C4-2B (cell line): ENCODE results near the gene EIF3L.
"Not testable (repeated sequence)": the region's sequence is repeated elsewhere in the genome, so short reads cannot be mapped to it uniquely, and the experiment has no call there.

ENCODE experiments used
- H3K27ac ChIP-seq: fragments of 450-650 bp; 2 replicates; pipeline ENCODE4 v1.5.1; 2017
- ZFX ChIP-seq: fragments of 450-650 bp; IDR thresholded peaks from 2 replicates; pipeline ENCODE4 v1.6.1; 2017
- TF ChIP-seq, protein P1 (sequence below): fragments of 450-650 bp; conservative IDR thresholded peaks from 2 replicates; pipeline ENCODE4 v1.5.1; 2017; ENCODE audit warnings: mild to moderate bottlenecking

The EIF3L gene

DNA sequence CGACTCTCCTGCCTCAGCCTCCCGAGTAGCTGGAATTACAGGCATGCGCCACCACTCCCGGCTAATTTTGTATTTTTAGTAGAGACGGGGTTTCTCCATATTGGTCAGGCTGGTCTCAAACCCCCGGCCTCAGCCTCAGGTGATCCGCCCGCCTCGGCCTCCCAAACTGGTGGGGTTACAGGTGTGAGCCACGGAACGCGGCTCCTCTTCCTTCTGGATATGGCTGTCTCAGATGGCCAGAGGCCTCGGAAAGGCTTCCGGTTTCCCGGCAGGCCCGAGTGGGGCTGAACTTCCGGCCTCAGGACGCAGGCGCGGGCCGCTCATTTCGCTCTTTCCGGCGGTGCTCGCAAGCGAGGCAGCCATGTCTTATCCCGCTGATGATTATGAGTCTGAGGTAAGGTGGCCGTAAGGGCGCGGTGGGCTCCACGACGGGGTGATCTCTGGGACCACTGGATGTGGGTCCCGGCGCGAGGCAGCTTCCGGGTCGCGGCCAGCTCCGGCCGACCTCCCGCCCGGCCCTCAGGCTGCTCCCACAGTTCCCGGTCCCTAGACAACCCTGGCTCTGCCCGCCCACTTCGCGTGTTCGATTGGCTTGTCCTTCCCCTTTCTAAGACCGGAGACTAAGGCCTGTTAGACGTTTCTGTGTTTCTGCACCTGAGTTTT, at the start of gene EIF3L:
TSS of gene EIF3L (plus strand) at position 331 of the 663 bp plus-strand sequence. CDS start at position 362, 31 bp downstream.
- TF ChIP-seq, protein P1, sequence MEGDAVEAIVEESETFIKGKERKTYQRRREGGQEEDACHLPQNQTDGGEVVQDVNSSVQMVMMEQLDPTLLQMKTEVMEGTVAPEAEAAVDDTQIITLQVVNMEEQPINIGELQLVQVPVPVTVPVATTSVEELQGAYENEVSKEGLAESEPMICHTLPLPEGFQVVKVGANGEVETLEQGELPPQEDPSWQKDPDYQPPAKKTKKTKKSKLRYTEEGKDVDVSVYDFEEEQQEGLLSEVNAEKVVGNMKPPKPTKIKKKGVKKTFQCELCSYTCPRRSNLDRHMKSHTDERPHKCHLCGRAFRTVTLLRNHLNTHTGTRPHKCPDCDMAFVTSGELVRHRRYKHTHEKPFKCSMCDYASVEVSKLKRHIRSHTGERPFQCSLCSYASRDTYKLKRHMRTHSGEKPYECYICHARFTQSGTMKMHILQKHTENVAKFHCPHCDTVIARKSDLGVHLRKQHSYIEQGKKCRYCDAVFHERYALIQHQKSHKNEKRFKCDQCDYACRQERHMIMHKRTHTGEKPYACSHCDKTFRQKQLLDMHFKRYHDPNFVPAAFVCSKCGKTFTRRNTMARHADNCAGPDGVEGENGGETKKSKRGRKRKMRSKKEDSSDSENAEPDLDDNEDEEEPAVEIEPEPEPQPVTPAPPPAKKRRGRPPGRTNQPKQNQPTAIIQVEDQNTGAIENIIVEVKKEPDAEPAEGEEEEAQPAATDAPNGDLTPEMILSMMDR, result no peak
- peak; percentile 40; the same call in 1 of the 2 replicates for TF ChIP-seq ZFX
- peak within 1 kb of the TSS; percentile 97 for H3K27ac ChIP-seq

DNA sequence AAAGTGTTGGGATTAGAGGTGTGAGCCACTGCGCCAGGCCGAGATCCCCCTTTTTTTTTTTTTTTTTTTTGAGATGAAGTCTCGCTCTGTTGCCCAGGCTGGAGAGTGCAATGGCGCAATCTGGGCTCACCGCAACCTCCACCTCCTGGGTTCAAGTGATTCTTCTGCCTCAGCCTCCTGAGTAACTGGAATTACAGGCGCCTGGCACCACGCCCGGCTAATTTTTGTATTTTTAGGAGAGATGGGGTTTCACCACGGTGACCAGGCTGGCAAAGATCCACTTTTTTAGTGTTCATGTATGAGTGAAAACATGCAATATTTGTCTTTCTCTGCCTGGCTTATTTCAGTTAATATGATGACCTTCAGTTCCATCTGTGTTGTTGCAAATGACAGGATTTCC, 49.2 kb upstream of the EIF3L start:
- H3K27ac ChIP-seq, result not testable (repeated sequence)

DNA sequence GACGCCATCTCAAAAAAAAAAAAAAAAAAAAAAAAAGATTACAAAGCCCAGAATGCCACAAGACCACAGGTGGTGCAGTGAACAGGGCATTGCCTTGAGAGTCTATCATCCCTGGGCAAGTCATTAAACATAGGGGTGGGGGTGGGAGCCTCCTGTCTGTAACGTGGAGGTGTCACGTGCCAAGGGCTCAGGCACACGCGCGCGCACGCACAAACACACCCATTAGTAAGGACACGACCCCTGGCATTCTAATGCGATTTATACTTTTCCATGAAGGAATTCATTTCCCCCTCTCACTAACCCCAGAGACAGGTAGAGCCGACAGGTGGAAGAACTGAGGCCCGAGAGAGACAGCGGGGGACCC, 47.3 kb upstream of the EIF3L start:
- peak overlapping the region; percentile 65 for H3K27ac ChIP-seq
- TF ChIP-seq, protein P1, result no peak
- no peak for TF ChIP-seq ZFX

DNA sequence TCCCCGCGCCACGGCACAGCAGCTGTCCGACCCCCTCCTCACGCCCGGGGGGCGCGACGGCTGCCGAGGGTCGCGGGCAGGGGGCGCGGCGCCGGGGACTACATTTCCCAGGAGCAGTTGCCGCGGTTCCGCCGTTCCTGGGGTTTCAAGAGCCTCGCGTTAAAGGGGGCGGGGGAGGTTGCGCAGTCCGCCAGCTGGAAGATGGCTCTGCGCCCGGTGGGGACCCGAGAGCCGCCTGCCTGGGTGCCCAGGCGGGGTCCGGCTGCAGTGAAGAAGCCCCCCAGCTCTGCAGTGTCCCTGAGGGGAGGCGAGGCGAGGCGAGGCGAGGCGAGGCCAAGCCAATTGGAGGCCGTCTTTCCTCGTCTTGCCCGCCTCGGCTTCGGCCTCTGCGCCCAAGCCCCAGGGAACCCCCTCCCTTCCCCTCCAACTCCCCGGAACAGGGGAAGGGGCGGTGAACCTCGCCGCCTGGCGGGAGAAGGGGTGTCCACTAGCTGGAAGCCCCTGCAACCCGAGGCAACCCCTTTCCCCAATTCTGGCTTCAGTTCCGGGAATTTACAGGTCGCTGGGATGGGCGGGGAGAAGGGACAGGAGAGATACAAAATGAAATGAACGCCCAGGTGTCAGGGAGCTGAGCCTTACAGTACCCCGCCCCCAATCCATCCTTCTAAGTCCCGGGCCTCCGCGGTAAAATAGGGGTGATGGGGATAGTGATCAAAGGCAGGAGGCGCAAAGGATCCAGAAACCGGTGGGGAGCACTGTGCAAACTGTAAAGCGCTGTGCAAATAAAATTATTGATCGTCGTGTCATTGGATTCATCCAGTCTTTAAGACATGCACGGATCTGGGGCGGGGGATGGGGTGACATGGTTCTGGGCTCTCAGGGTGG, 46.7 kb upstream of the EIF3L start:
- TF ChIP-seq ZFX, result no peak
- TF ChIP-seq, protein P1, result no peak
- peak overlapping the region; percentile 65 for H3K27ac ChIP-seq

DNA sequence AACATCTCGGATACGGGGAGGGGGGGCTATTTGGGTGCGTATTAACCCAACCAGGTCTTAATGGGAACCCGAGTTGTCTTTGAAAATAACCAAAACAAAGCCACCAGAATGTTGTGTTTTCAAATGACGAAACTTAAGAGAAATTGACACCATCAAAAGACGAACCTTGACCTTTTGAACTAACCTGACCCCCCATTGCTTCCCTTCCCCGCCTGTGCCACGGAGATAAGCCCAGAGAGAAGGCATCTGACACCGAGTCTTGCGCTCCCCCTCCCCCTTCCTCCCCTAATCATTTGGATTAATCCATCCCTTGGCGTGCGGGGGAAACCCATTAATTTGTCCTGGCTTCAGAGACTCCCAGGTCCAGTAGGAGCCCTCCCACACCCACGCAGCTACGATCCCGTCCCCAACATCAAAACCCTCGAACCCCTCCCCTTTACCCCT, 46.0 kb upstream of the EIF3L start:
- TF ChIP-seq, protein P1, result no peak
- no peak for TF ChIP-seq ZFX
- peak overlapping the region; percentile 65 for H3K27ac ChIP-seq

DNA sequence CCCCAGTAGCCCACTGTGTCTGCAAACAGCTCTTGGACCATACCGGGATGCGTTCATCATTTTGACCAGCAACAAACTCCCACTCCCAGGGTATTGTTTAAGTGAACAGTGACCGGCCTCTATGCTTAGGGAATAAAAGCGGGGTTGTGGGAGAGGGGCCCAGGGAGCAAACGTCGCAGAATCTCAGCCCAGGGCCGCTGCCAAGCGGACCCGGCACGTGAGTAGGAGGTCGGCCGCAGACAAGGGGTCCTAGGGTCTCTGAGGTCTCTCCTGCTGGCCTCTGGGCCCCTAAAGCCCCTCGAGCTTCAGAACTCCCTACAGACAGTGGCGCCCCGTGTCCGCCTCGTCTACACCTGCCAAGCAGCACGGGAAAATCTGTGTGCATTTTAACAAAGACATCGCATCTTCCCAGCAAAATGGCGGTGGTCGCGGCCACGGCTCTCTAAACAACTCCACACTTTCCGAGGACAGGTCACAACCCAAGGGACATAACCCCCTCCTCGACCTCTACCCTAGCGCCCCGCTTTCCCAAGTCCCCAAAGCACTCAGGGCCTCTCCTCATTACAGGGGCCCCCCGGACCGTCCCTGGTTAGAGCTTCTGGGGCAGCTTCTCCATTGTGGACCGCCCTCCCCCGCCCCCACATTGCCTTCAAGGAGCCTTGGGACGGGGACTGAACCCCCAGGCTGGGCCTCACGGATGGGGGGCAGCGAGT, 45.4 kb upstream of the EIF3L start:
- peak overlapping the region; percentile 98 for H3K27ac ChIP-seq
- TF ChIP-seq ZFX, result no peak
- TF ChIP-seq, protein P1, result no peak

DNA sequence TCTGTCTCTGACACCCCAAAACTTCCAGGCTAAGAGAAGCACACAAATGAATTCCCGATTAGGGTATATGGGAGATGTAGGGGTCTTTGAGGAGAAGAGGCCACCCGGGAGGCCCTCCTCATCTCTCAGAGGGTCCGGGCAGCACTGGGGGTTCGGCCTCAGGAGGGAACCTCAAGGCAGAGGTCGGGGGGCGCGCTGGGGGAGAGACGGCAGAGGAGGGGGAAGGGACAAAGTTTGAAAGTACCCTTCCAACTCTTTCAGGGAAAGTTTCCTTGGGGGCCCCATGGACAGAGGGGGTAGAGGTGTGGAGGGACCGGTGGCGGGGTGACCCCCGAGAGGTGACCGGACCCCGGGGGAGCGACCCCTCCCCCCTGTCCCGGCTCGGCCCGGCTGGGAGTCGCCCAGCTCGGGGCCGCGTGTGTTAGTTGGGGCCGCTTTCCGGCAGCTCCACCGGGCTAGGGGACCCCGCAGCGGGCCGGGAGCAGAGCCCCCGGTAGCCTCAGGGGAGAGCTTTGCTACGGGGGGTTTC, 44.8 kb upstream of the EIF3L start:
- H3K27ac ChIP-seq, result peak overlapping the region; percentile 98

More for the DNA sequence above, 44.8 kb upstream of the EIF3L start:
- TF ChIP-seq ZFX, result no peak
- TF ChIP-seq, protein P1, result no peak
